ENCODE measurements around the gene TLE2.
"Not testable (repeated sequence)": the region's sequence is repeated elsewhere in the genome, so short reads cannot be mapped to it uniquely, and the experiment has no call there.

The TLE2 gene

DNA sequence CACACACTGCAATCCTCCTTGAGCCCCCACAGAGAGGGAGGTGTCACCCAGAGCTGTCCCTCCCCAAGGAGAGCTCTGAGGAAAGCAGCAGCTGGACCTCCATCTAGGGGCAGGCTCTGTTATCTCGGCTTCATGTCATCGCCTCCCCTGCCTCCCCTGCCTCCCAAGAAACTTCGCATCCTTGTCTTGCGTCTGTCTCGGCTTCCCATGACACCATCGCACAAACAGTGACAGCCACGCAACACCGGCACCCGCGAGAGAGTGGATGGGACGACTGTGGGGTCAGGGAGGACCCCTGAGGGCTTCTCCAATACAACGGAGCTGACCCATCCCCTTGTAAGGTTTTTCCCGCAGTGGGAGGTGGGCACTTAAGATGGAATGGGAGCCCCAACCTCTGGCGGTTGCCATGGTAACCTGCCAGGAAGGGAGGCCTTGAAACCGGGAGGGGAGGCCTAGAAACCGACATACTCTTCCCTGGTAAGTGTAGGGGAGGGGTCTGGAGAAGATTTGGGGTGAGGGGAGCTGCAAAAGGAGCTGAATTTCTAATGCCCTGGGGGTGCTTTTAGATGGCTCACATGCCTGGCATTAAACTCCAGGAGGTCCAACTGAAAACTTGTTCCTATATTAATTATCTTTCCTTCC lies 16.3 kb downstream of the TLE2 start:
- no peak for DNase-seq (ENCODE audit: low read depth)

GRCh38 chr19:3012059-3012458 lies 17.0 kb downstream of the TLE2 start:
- not testable (repeated sequence) for DNase-seq (ENCODE audit: low read depth)

DNA sequence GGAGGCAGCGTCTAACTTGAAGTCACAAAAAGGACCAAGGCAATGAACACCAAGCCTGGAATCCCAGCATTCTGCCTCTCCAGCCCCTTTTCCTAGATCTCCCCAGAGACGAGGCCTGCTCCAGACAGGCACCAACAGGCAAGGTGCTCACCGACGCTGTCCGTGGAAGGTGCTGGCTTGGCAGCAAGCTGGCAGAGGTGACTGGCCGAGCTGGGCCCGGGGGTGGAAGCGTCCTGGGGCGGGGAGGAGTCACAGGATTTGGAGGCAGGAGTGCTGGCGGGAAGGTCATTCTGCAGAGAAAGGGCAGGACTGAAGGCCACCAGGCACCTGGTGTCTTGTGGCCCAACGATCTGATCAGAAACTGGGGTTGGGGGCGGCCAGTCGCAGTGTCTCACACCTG lies 18.2 kb downstream of the TLE2 start:
- DNase-seq (ENCODE audit: low read depth): no peak

- DNase-seq (ENCODE audit: low read depth): no peak
Observed at GRCh38 chr19:3008994-3009393, 20.1 kb downstream of the TLE2 start.

DNA sequence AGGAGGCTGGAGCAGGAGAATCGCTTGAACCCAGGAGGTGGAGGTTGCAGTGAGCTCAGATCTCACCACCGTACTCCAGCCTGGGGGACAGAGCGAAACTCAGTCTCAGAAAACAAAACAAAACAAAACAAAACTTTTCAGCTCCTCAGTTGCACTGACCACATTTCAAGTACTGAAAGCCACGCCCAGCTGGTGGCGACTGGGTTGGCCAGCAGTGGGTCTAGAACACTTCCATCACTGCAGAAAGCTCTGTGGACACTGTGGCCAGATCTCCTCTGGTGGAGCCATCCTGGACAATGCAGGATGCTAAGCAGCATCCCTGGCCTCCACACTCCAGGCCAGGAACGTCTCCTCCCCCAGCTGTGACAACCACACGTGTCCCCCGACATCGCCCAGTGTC lies 21.1 kb downstream of the TLE2 start:
- DNase-seq (ENCODE audit: low read depth): no peak

DNA sequence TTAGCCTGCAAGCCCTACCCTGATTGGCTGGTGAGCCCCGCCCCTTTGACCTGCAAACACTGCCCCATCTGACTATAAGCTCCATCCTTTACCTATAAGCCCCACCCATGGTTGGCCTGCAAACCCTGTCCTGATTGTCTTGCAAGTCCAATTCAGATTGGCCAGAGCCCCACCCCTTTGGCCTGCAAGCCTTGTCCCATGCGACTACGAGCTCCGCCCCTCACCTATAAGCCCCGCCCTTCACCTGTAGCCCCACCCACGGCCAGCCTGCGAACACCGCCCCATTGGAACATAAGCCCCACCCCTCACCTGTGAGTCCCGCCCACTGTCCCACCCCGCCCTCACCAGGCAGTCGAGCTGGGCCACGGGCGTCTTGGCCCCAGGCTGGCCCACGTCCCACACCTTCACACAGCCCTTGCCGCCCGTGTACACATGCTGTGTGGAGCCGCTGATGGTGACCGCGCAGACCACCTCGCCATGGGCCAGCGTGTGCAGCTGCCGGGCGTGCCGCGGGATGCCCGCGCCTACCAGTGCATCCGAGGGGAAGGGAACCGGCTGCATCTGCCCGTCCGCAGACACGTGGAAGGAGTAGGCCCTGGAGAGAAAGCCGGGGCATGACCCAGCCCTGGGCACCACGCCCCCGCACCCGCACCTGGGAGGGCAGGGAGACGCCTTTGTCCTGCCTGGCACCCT lies 22.9 kb downstream of the TLE2 start:
- DNase-seq (ENCODE audit: low read depth): no peak

DNA sequence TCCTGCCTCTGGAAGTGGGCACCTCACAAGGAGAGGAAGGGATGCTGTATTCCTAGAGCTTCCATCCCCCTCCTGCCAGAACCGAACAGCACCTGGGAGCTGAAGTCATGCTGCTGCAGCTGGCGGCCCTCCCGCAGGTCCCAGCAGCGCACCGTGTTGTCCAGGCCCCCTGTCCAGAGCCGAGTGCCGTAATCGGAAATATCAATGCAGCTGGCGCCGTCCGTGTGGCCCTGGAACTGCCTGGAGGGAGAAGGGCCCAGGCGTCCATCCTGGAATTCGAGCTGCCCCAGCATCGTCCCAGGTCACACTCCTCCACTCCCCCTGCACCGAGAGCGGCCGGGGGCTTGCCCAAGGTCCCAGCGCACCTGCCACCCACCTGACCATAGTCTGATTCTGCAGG lies 23.7 kb downstream of the TLE2 start:
- no peak for DNase-seq (ENCODE audit: low read depth)

- no peak for DNase-seq (ENCODE audit: low read depth)
Observed at GRCh38 chr19:3004522-3004921, 24.6 kb downstream of the TLE2 start.

DNA sequence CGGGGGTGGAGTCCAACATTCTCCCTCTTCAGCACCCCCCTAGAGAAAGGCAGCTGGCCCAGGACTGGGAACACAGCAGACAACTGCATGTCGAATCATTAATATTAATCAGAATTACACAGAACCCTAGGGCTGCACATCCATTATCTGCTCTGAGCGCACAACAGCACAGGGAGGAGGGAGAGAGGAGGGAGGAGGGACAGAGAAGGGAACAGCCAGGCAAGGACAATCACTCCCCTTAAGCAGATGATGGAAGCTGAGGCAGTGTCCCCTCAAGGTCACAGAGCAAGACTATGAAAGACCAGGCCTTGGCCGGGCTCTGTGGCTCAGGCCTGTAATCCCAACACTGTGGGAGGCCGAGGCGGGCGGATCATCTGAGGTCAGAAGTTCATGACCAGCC lies 26.0 kb downstream of the TLE2 start:
- no peak for DNase-seq (ENCODE audit: low read depth)

DNA sequence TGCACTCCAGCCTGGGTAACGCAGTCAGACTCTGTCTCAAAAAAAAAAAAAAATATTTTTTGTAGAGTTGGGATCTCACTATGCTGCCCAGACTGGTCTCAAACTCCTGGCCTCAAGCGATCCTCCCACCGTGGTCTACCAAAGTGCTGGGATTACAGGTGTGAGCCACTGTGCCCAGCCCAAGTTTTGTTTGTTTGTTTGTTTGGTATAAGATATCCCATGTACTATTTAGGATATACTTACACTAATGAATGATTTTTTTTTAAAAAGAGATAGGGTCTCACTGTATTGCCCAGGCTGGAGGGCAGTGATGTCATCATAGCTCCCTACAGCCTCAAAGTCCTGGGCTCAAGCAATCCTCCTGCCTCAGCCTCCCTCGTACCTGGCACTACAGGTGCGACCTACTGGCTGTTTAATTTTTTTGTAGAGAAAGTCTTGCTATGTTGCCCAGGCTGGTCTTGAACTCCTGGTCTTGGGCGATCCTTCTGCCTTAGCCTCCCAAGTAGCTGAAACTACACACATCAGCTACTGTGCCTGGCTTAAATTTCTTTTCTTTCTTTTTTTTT lies 27.8 kb downstream of the TLE2 start:
- DNase-seq (ENCODE audit: low read depth): no peak

DNA sequence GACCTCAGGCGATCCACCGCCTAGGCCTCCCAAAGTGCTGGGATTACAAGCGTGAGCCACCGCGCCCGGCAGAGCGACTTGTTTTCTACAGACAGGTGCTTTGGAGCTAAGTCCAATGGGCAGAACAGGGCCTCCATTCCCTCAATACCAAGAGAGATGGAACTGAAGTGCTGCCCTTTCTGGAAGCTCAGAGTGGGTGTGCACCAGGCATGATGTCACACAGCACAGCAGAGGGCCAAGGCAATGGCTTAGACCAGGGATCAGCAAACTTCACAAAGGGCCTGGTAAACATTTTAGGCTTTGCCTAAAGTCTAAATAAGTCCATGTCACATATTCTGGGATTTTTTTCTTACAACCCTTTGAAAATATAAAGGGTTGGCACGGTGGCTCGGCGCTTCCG lies 30.4 kb downstream of the TLE2 start:
- no peak for DNase-seq (ENCODE audit: low read depth)

- no peak for DNase-seq (ENCODE audit: low read depth)
Observed at GRCh38 chr19:2997720-2998119, 31.4 kb downstream of the TLE2 start.

DNA sequence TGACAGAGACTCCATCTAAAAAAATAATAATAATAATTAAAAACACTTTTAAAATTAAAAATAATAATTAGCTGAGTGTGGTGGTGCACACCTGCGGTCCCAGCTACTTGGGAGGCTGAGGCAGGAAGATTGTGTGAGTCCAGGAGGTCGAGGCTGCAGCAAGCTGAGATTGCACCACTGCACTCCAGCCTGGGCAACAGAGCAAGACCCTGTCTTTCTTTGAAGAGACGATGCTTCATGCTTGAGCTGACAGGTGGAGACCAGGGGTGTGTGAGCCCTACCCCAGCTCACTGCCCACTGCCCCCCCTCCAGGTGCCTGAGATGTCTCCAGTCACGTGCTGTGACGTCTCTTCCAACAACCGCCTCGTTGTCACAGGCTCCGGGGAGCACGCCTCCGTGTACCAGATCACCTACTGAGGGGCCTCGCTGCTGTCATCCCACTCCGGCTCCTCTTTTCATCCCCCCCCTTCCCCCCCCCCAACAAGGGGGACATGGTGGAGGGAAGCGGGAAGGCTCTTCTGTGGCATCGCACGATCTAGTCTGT lies 34.4 kb downstream of the TLE2 start:
- no peak for DNase-seq (ENCODE audit: low read depth)

DNA sequence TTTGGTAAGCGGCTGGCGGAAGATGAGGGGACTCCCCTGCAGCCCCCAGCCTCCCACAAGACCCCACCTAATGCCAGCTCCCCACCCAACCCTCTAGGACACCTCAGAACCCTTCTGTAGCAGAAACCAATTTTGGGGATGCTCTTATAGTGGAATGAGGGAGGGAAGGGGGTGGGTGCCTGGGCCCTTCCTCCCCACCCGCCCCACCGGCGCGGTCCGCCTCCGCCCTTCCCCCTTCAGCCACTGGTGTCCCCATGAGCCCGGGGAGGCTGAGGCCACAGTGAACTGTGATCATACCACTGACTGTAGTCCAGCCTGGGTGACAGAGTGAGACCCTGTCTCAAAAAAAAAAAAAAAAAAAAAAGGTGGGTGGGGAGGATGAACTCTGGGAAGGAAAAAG lies 35.5 kb downstream of the TLE2 start:
- no peak for DNase-seq (ENCODE audit: low read depth)

- no peak for DNase-seq (ENCODE audit: low read depth)
Observed at GRCh38 chr19:2992958-2993357, 36.1 kb downstream of the TLE2 start.

- not testable (repeated sequence) for DNase-seq (ENCODE audit: low read depth)
Observed at GRCh38 chr19:2992333-2992732, 36.7 kb downstream of the TLE2 start.

DNA sequence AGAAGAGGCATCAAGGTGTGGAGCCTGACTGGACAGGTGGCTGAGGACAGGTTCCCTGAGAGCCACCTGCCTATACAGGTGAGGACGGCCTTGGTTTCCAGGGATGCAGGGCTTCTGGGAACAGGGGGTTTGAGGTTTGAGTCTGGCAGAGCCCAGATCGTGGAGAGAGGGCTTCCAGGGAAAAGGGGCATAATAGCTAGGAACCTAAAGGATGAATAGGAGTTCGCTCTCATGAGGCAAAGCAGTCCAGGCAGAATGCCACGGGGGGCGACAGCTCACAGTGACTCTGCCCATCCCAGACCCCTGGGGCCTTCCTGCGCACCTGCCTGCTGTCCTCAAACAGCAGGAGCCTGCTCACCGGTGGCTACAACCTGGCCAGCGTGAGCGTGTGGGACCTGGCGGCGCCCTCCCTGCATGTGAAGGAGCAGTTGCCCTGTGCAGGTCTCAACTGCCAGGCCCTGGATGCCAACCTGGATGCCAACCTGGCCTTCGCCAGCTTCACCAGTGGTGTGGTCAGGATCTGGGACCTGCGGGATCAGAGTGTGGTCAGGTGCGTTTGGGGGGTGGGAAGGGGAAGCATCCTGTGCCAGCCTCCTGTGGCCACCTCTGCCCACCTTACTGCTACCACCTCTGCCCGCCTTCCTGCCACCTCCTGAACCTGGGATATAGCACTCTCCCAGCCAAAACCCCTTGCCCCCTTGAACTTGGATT lies 39.7 kb downstream of the TLE2 start:
- DNase-seq (ENCODE audit: low read depth): no peak

DNA sequence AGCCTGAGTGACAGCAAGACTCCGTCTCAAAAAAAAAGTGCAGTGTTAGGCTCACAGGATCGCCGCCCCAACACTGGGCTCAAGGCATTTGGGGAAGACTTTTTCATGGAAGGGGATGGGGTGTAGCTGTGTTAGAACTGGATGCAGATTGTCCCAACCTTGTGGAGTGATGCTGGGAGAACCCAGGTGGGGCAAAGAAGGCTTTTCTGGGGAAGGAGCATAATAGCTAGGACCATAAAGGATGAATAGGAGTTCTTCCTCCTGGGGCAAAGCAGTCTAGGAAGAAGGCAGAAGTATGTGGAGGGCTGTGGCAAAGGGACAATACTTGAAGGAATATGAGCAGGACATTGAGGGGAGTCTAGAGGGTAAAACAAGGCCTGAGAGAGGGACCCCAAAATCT lies 40.5 kb downstream of the TLE2 start:
- DNase-seq (ENCODE audit: low read depth): no peak

GRCh38 chr19:2987797-2988196 lies 41.3 kb downstream of the TLE2 start:
- no peak for DNase-seq (ENCODE audit: low read depth)

- no peak for DNase-seq (ENCODE audit: low read depth)
Observed at GRCh38 chr19:2986951-2987524, 42.0 kb downstream of the TLE2 start.

- no peak for DNase-seq (ENCODE audit: low read depth)
Observed at GRCh38 chr19:2984215-2984528, 44.9 kb downstream of the TLE2 start.

DNA sequence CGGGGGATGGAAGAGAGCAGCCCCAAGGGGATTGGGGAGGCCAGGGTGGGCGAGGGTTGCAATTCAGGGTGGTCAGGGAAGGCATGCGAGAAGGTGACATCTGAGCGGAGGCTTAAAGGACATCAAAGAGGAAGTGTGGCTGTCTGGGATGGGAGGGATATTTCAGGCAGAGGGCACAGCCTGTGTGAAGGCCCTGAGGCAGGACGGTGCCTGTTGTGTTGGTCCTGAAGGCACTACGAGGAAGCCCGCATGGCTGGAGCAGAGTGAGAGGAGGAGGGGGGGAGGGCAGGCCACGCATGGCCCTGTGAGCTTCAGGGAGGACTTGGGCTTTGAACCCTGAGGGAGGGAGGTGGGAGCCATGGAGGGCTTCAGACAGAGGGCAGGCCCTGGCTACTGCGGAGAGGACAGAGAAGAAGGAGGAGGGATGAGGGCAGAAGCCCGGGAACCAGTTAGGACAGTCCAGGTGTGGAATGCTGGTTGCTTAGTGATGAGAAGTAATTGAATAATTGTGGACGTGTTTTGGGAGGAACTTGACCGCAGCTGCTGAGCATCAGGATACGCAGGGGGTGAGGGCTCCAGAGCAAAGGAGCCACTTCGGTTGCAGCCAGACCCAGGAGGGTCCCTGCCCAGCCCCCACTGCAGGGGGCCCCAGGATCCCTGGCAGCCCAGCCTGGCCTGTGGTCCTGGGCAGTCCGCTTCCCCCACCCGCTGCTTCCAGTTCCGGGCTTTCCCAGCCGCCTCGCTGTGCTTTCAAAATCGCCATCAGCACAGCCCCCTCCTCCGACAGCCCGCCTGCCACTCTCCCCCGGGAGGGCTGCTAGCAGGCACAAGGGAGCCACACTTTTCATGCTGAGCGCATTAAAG lies 45.5 kb downstream of the TLE2 start:
- no peak for DNase-seq (ENCODE audit: low read depth)
